ENCODE data around the gene IRGC.
"Not testable (repeated sequence)": the region's sequence is repeated elsewhere in the genome, so short reads cannot be mapped to it uniquely, and the experiment has no call there.

Gene IRGC

GRCh38 chr19:43715776-43716175 lies at the start of gene IRGC:
TSS of gene IRGC (plus strand) at chr19:43716076. CDS start at chr19:43718559, 2,483 bp downstream.
- DNase-seq (ENCODE audit: low read depth), result no peak

- no peak for DNase-seq (ENCODE audit: low read depth)
Measured at GRCh38 chr19:43667126-43667875, 48.6 kb upstream of the IRGC start.

- DNase-seq (ENCODE audit: low read depth), result no peak
Measured at GRCh38 chr19:43667876-43668405, 47.9 kb upstream of the IRGC start.

DNA sequence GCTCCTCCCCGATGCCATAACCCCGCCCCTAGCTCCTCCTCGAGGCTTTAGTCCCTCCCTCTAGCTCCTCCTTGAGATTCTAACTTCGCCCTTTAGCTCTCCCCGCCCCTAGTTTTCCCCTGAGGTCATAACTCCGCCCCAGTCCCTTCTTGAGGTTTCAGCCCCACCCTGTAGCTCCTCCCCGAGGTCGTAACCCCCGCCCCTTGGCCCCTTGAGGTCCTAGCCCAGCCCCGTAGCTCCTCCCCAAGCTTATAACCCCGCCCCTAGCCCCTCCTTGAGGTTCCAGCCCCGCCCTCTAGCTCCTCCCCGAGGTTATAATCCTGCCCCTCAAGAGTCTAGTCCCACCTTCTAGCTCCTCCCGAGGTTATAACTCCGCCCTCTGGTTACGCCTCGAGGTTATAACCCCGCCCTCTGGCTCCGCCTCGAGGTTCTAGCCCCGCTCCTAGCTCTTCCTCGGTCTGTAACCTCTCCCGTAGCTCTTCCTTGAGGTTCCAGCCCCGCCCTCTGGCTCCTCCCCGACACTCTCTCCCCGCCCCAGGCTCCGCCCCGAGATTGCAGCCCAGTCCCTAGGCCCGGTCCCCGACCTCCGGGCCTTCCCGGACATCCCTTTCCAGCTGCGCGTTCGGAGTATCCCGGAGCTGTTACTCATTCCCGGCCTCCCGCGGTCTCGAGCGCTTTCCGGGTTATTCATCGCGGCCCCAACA lies 47.3 kb upstream of the IRGC start:
- peak; percentile 90 for DNase-seq (ENCODE audit: low read depth)

DNA sequence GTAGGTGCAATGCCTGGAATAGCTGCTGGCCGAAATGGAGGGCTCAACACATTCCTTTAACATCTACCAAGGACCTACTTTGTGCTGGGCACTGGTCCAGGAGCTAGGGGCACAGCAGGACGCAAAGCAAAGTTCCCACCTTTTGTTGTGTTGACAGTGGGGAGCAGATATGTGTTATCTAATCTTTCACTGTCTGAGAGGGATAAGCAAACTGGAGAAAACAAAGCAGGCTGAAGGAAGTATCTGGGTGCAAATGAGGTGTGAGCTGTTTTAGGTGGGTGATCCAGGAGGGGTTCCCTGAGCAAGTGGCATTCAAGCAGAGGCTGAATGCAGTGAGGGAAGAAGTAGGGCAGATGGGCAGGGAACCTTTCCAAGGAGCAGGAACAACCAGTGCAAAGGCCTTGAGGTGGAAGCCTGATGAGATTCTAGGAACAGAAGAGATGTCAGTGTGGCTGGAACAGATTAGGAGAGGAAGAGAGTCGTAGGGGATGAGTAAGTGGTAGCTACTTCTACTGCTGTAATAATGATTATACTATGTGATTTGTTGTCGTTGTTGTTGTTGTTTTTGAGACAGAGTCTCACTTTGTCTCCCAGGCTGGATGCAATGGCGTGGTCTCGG lies 43.7 kb upstream of the IRGC start:
- DNase-seq (ENCODE audit: low read depth), result no peak

- DNase-seq (ENCODE audit: low read depth), result no peak
Measured at GRCh38 chr19:43673637-43674036, 42.2 kb upstream of the IRGC start.

DNA sequence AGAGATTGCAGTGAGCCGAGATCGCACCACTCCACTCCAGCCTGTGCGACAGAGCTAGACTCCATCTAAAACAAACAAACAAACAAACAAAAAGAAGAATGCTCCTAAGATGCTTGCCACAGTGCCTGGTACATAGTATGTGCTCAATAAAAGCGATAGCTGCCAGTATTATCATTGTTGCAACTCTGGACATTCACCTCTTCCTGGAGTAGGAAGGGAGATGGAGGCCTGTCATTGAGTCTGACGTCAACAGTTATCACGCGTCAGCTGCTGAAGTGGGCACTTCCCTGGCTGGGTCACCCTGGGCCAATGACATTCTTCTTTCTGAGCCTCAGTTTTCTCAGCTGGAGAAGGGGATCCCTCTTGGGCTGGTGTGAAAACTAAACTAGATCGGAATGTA lies 41.7 kb upstream of the IRGC start:
- no peak for DNase-seq (ENCODE audit: low read depth)

DNA sequence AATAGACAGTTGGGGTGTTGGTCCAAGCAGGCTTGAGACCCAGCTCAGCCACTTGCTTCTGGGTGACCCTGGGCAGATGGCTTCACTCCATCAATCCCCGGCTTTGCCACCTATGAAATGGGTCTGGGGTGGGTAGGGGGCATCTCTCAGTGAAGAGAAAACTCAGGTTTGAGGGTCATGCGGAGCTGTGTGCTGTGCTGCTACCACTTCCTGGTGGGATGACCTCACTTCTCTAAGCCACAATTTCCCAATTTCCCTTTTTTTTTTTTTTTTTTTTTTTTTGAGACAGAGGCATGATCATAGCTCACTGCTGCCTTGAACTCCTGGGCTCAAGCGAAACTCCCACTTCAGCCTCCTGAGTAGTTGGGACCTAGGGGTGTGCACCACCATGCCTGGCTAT lies 41.3 kb upstream of the IRGC start:
- no peak for DNase-seq (ENCODE audit: low read depth)

GRCh38 chr19:43675269-43675879 lies 40.5 kb upstream of the IRGC start:
- DNase-seq (ENCODE audit: low read depth), result no peak

GRCh38 chr19:43675906-43676305 lies 40.0 kb upstream of the IRGC start:
- no peak for DNase-seq (ENCODE audit: low read depth)

DNA sequence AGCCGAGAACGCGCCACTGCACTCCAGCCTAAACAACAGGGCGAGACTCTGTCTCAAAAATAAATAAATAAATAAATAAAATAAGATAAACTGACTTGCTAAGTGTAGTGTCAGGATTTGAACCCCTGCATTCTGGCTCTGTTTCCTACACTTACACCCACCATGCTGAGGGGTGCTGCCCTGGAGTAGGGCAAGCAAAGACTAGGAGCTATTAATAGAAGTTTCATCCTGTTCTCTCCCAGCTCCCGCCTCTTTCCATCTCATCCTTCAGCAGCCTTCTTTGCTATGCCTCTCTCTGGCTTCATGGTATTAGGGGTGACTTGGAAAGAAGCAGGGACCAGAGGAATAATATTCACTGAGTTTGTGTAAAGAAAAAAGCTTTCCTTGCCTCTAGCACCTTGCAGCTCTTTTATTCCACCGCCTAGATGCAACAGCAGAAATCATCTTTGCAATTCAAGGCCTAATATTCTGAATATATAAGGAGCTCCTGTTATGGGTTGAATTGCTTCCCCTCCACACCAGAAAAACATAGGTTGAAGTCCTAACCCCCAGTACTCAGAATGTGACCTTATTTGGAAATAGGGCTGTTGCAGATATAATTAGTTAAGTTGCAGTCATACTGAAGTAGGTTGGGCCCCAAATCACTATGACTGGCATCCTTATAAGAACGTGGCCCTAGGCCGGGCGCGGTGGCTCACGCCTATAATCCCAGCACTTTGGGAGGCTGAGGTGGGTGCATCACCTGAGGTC lies 37.2 kb upstream of the IRGC start:
- no peak for DNase-seq (ENCODE audit: low read depth)

GRCh38 chr19:43681821-43682220 lies 34.1 kb upstream of the IRGC start:
- no peak for DNase-seq (ENCODE audit: low read depth)

GRCh38 chr19:43682269-43682668 lies 33.6 kb upstream of the IRGC start:
- not testable (repeated sequence) for DNase-seq (ENCODE audit: low read depth)

DNA sequence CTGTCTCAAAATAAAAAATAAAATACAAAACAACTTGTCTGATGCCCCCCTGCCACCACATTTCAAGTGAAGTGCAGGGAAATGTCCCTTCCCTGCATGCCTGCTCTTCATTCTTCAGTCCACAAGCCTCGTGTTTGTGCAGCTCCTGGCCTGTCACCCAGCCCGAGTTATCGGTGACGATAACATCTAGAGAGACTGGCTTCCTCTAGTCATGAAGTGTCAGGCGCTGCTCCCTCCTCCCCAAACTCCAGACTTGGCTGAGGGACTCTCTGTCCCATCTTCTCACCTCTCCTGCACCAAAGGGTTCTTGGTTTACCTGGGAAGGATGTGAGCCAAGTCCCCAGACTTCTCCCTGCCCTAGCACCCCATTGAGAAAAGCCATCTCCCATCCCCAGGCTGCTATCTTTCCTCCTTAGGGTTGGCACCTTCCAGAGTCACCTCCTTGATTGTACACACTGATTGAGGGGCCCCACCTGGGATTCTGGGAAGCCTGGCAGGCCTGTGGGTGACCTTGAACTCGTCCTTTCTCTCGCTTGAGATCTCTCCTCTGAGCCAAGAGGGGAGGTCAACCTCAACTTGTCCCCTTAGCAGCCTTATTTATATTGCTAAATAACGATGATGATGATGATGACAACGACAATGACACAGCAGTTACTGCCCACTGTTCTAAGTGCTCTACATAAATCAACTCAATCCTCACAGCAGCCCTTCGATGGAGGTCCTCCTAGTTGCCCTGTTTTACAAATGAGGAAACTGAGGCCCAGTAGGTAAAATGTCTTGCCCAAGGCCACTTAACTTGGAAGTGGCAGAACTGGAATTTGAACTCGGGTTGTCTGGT lies 32.8 kb upstream of the IRGC start:
- no peak for DNase-seq (ENCODE audit: low read depth)

DNA sequence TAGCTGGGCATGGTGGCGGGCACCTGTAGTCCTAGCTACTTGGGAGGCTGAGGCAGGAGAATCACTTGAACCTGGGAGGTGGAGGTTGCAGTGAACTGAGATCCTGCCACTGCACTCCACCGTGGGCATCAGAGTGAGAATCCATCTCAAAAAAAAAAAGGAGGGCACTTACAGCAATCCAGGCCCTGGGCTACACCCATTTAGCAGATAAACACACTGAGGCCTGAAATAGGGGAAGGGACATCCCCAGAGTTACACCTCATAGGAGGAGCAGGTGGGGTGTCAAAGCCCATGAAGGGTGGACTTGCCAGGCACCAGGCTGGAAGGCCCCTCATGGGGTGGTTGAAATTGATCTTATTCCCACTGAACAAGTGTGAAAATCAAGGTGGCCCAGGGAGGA lies 32.0 kb upstream of the IRGC start:
- DNase-seq (ENCODE audit: low read depth), result no peak

GRCh38 chr19:43684326-43684725 lies 31.6 kb upstream of the IRGC start:
- DNase-seq (ENCODE audit: low read depth), result no peak

DNA sequence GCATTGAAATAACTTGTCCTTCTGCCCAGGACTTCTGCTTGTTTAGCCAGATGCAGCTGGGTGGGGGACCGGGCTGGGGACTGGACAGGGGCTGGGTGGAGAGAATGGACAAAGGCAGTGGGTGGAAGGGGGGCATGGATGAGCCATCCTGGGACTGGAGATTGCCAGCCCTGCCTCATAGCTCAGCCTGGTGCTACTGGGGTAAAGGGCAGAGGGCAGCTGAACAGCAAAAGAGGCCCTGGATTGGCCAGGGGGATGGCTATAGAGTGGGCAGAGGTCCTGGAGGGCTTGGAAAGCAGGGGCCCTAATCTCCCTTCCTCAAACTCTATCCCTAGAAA lies 28.2 kb upstream of the IRGC start:
- no peak for DNase-seq (ENCODE audit: low read depth)

DNA sequence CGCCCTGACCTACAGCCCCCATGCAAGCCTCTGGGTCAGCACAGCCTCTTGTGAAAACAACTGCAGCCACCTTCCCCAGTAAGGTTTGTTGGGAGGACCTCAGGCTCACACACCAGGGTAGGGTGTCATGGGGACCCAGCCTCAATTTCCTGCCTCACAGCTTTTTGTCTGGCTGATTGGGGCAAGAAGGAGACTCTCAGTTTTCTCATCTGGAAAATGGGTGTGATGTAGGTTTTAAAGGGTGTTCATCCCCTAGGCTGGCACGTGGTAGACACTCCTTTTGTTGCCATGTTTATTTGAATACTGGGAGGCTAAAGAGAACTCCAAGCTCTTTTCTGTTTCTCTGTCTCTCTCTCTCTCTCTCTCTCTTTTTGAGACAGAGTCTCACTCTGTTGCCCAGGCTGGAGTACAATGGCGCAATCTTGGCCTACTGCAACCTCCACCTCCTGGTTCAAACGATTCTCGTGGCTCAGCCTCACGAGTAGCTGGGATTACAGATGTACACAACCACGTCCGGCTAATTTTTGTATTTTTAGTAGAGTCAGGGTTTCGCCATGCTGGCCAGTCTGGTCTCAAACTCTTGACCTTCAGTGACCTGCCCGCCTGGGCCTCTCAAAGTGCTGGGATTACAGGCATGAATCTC lies 27.7 kb upstream of the IRGC start:
- DNase-seq (ENCODE audit: low read depth), result no peak

GRCh38 chr19:43690444-43690843 lies 25.4 kb upstream of the IRGC start:
- DNase-seq (ENCODE audit: low read depth), result no peak

DNA sequence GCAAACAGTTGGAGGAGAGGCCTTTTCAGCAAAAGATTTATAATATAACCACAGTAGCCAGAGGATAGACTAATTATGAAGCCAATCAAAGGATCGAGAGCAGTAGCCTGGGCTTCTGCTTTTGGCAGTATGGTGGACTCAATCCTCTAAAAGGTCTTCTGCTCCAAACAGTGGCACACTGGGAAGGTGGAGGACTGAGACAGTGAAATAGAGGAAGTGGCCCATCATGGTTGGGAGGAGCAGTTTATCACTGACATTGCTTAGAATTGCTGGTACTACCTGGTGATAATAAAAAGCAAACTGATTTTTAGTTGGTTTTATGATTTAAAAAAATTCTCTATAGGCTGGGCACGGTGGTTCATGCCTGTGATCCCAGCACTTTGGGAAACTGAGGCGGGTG lies 25.0 kb upstream of the IRGC start:
- no peak for DNase-seq (ENCODE audit: low read depth)

DNA sequence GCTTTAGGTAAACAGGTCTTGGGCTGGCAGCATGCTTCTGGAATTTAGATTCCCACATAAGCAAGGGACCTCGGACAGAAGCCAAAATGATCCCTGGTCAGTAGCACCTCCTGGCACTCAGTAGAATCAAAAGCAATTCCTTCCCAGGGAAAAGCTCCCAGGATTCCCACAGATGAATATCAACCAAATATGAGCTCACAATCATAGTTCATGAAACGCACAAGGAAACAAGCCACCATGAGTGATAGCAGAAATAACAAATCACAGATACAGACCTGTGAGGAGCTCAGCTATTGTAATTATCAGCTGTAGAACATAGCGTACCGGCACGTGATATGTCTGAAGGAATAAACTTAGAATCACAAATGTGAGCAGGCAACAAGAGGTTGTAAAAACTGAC lies 24.1 kb upstream of the IRGC start:
- DNase-seq (ENCODE audit: low read depth), result no peak
